Trophoblast cell (in vitro differentiated cells and primary cell): Measurements from ENCODE around the gene MYBPH.
A peak's percentile ranks its signal among the peaks of the same experiment; 100 is the strongest.

Experiments used
- DNase-seq, 2 donors: peaks; one replicate each; pipeline ENCODE4 v3.0.0-alpha.2; 2016
- H2AFZ ChIP-seq: 2 replicates; pipeline ENCODE4 v1.6.1; 2013; ENCODE audit warnings: low read length, moderate library complexity, mild to moderate bottlenecking; ENCODE audit not compliant: insufficient read depth, poor library complexity
- H2AK5ac ChIP-seq: 2 replicates; pipeline ENCODE4 v1.6.1; 2013; ENCODE audit warnings: mild to moderate bottlenecking, low read length
- H2BK120ac ChIP-seq: 2 replicates; pipeline ENCODE4 v1.6.1; 2013; ENCODE audit warnings: low read length, mild to moderate bottlenecking, moderate library complexity; ENCODE audit not compliant: insufficient read depth, poor library complexity
- H2BK12ac ChIP-seq: 2 replicates; pipeline ENCODE4 v1.6.1; 2013; ENCODE audit warnings: mild to moderate bottlenecking, low read length, moderate library complexity
- H2BK5ac ChIP-seq: 2 replicates; pipeline ENCODE4 v1.6.1; 2013; ENCODE audit warnings: low read length, low read depth, moderate library complexity, mild to moderate bottlenecking; ENCODE audit not compliant: poor library complexity
- H3K14ac ChIP-seq: 2 replicates; pipeline ENCODE4 v1.6.1; 2013; ENCODE audit warnings: mild to moderate bottlenecking, low read length
- H3K18ac ChIP-seq: 2 replicates; pipeline ENCODE4 v1.6.1; 2013; ENCODE audit warnings: mild to moderate bottlenecking, low read length
- H3K23ac ChIP-seq: 2 replicates; pipeline ENCODE4 v1.6.1; 2013; ENCODE audit warnings: low read length
- H3K27ac ChIP-seq: 2 replicates; pipeline ENCODE4 v1.5.1; 2013; ENCODE audit warnings: low read depth, mild to moderate bottlenecking, inconsistent platforms, low read length, moderate library complexity
- H3K27me3 ChIP-seq: 2 replicates; pipeline ENCODE4 v1.6.1; 2013; ENCODE audit warnings: inconsistent platforms, mild to moderate bottlenecking, low read length, moderate library complexity; ENCODE audit not compliant: insufficient read depth
- H3K36me3 ChIP-seq, 2 experiments: 1 replicate in 1 of 2; 2 replicates in 1 of 2; pipeline ENCODE4 v1.6.1; 2013; ENCODE audit warnings: low read length in 2 of 2, mild to moderate bottlenecking in 2 of 2, moderate library complexity in 1 of 2; ENCODE audit not compliant: insufficient read depth in 2 of 2, control insufficient read depth in 1 of 2
- H3K4ac ChIP-seq: 2 replicates; pipeline ENCODE4 v1.6.1; 2013; ENCODE audit warnings: low read depth, mild to moderate bottlenecking, low read length, moderate library complexity
- H3K4me1 ChIP-seq, 2 experiments: 1 replicate in 1 of 2; 2 replicates in 1 of 2; pipeline ENCODE4 v1.6.1; 2013; ENCODE audit warnings: low read length in 2 of 2, mild to moderate bottlenecking in 2 of 2, moderate library complexity in 1 of 2; ENCODE audit not compliant: insufficient read depth in 2 of 2, control insufficient read depth in 1 of 2
- H3K4me2 ChIP-seq: 2 replicates; pipeline ENCODE4 v1.6.1; 2013; ENCODE audit warnings: inconsistent platforms, mild to moderate bottlenecking, low read length, moderate library complexity
- H3K4me3 ChIP-seq: 2 replicates; pipeline ENCODE4 v1.5.1; 2013; ENCODE audit warnings: mild to moderate bottlenecking, low read depth, low read length, inconsistent platforms
- H3K79me1 ChIP-seq: one replicate; pipeline ENCODE4 v1.6.1; 2013; ENCODE audit warnings: low read length
- H3K79me2 ChIP-seq: 2 replicates; pipeline ENCODE4 v1.6.1; 2013; ENCODE audit warnings: low read length, mild to moderate bottlenecking; ENCODE audit not compliant: control insufficient read depth, insufficient read depth, poor library complexity
- H3K9ac ChIP-seq: 2 replicates; pipeline ENCODE4 v1.6.1; 2013; ENCODE audit warnings: mild to moderate bottlenecking, low read length
- H3K9me3 ChIP-seq: 2 replicates; pipeline ENCODE4 v1.6.1; 2013; ENCODE audit warnings: low read depth, mild to moderate bottlenecking, control low read depth, inconsistent platforms, low read length; ENCODE audit not compliant: insufficient read depth
- H4K12ac ChIP-seq: 2 replicates; pipeline ENCODE4 v1.6.1; 2013; ENCODE audit warnings: low read depth, mild to moderate bottlenecking, low read length, moderate library complexity
- H4K8ac ChIP-seq: 2 replicates; pipeline ENCODE4 v1.6.1; 2013; ENCODE audit warnings: low read depth, mild to moderate bottlenecking, low read length, moderate library complexity
- H4K91ac ChIP-seq: one replicate; pipeline ENCODE4 v1.6.1; 2013; ENCODE audit warnings: low read depth, mild to moderate bottlenecking, low read length, moderate library complexity
- WGBS: extraction: QIAGEN DNeasy Blood & Tissue Kit; methylation state at CpG from one replicate; pipeline ENCODE4 v1.1.7; 2013; ENCODE audit warnings: missing lambda C conversion rate; ENCODE audit not compliant: insufficient read length, insufficient coverage; ENCODE audit errors: extremely low coverage; 5-methylcytosine and 5-hydroxymethylcytosine counted together

MYBPH gene

GRCh38 chr1:203196371-203196770, 20.7 kb upstream of the MYBPH start:
- H3K14ac ChIP-seq, result no peak overlapping the region
- no peak overlapping the region for H2AFZ ChIP-seq
- no peaks in the 10 kb centered on the region for H3K27me3 ChIP-seq
- DNase-seq, result no peak
- H4K91ac ChIP-seq, result no peak overlapping the region
- no peaks in the 10 kb centered on the region for H3K9me3 ChIP-seq
- H2AK5ac ChIP-seq, result no peak overlapping the region
- no peak overlapping the region for H2BK120ac ChIP-seq
- H3K79me1 ChIP-seq, result no peaks in the 10 kb centered on the region
- H3K9ac ChIP-seq, result no peak overlapping the region
- H3K79me2 ChIP-seq, result no peaks in the 10 kb centered on the region
- WGBS, result no CpG with 5 or more reads among the region's 3 CpGs
- no peak overlapping the region for H2BK5ac ChIP-seq
- peaks cover 4 to 8% of the 10 kb centered on the region in 2 experiments for H3K4me1 ChIP-seq
- H4K8ac ChIP-seq, result no peak overlapping the region
- no peak overlapping the region for H3K4ac ChIP-seq
- H3K36me3 ChIP-seq, result no peaks in the 10 kb centered on the region
- H3K4me3 ChIP-seq, result no peak overlapping the region
- no peak overlapping the region for H3K18ac ChIP-seq
- peak overlapping the region; percentile 19 for H2BK12ac ChIP-seq
- H3K23ac ChIP-seq, result no peak overlapping the region
- no peak overlapping the region for H3K27ac ChIP-seq
- no peak overlapping the region for H4K12ac ChIP-seq
- no peak overlapping the region for H3K4me2 ChIP-seq

GRCh38 chr1:203190949-203191348, 15.3 kb upstream of the MYBPH start:
- Histone ChIP-seq H3K4ac (no peak overlapping the region), H3K79me1 (no peaks in the 10 kb centered on the region), H2BK120ac (no peak overlapping the region), H3K9me3 (no peaks in the 10 kb centered on the region), H3K27me3 (no peaks in the 10 kb centered on the region), H4K91ac (no peak overlapping the region), H3K14ac (no peak overlapping the region), H2BK5ac (no peak overlapping the region), H3K36me3 (no peaks in the 10 kb centered on the region), H3K4me2 (no peak overlapping the region), H3K18ac (no peak overlapping the region), H3K79me2 (no peaks in the 10 kb centered on the region), H3K27ac (no peak overlapping the region), H4K12ac (no peak overlapping the region), H2BK12ac (no peak overlapping the region), H3K4me3 (no peak overlapping the region), H3K23ac (no peak overlapping the region), H2AK5ac (no peak overlapping the region), H3K4me1 (peaks cover 0 to 3% of the 10 kb centered on the region in 2 experiments), H4K8ac (no peak overlapping the region), H2AFZ (no peak overlapping the region), H3K9ac (no peak overlapping the region)
- no CpG with 5 or more reads among the region's 2 CpGs for WGBS
- DNase-seq, result no peak

- H2BK5ac ChIP-seq, result no peak overlapping the region
- H3K79me1 ChIP-seq, result no peaks in the 10 kb centered on the region
- no peak for DNase-seq
- no peak overlapping the region for H3K23ac ChIP-seq
- H2AFZ ChIP-seq, result no peak overlapping the region
- no peak overlapping the region for H2AK5ac ChIP-seq
- no peak overlapping the region for H4K12ac ChIP-seq
- no peak overlapping the region for H4K8ac ChIP-seq
- peaks cover 0 to 3% of the 10 kb centered on the region in 2 experiments for H3K4me1 ChIP-seq
- H3K27me3 ChIP-seq, result no peaks in the 10 kb centered on the region
- H3K18ac ChIP-seq, result no peak overlapping the region
- H3K4me3 ChIP-seq, result no peak overlapping the region
- H3K36me3 ChIP-seq, result no peaks in the 10 kb centered on the region
- WGBS, result no CpG with 5 or more reads among the region's 7 CpGs
- H3K27ac ChIP-seq, result no peak overlapping the region
- no peak overlapping the region for H4K91ac ChIP-seq
- H3K79me2 ChIP-seq, result no peaks in the 10 kb centered on the region
- H3K4ac ChIP-seq, result no peak overlapping the region
- H3K9me3 ChIP-seq, result no peaks in the 10 kb centered on the region
- H2BK120ac ChIP-seq, result no peak overlapping the region
- H3K4me2 ChIP-seq, result no peak overlapping the region
- H3K9ac ChIP-seq, result peak overlapping the region; percentile 28
- no peak overlapping the region for H3K14ac ChIP-seq
- no peak overlapping the region for H2BK12ac ChIP-seq
These were observed 14.3 kb upstream of the MYBPH start for GRCh38 chr1:203189951-203190352.

GRCh38 chr1:203188686-203189232, 13.1 kb upstream of the MYBPH start:
- Histone ChIP-seq H3K36me3 (no peaks in the 10 kb centered on the region), H4K91ac (no peak overlapping the region)

More at GRCh38 chr1:203188686-203189232, 13.1 kb upstream of the MYBPH start:
- no peak overlapping the region for H2AFZ ChIP-seq
- no peak overlapping the region for H2BK12ac ChIP-seq
- WGBS, result no CpG with 5 or more reads among the region's 4 CpGs
- no peaks in the 10 kb centered on the region for H3K79me1 ChIP-seq
- H3K4me3 ChIP-seq, result no peak overlapping the region
- H2BK5ac ChIP-seq, result no peak overlapping the region
- no peak overlapping the region for H3K27ac ChIP-seq
- no peak overlapping the region for H3K4me2 ChIP-seq
- no peaks in the 10 kb centered on the region for H3K27me3 ChIP-seq
- no peak overlapping the region for H3K18ac ChIP-seq
- no peaks in the 10 kb centered on the region for H3K9me3 ChIP-seq
- H2BK120ac ChIP-seq, result no peak overlapping the region
- peaks cover 0 to 3% of the 10 kb centered on the region in 2 experiments for H3K4me1 ChIP-seq
- no peak overlapping the region for H3K14ac ChIP-seq
- DNase-seq, result no peak
- H3K23ac ChIP-seq, result no peak overlapping the region
- H4K12ac ChIP-seq, result no peak overlapping the region
- no peak overlapping the region for H4K8ac ChIP-seq
- H3K79me2 ChIP-seq, result no peaks in the 10 kb centered on the region
- H3K9ac ChIP-seq, result no peak overlapping the region
- no peak overlapping the region for H2AK5ac ChIP-seq
- H3K4ac ChIP-seq, result no peak overlapping the region
